GM18867 (cell line): Measurements from ENCODE around the gene PCDHB16.
"Not testable (repeated sequence)": the region's sequence is repeated elsewhere in the genome, so short reads cannot be mapped to it uniquely, and the experiment has no call there.

ENCODE experiments used
- ATAC-seq: cut with Tn5 transposase; IDR thresholded peaks from one replicate; pipeline ENCODE4 v1.9.1; 2021; ENCODE audit warnings: mild to moderate bottlenecking, moderate library complexity; ENCODE audit not compliant: unreplicated experiment

PCDHB16 gene

GRCh38 chr5:141180313-141180712, 1.9 kb upstream of the PCDHB16 start:
- no peak for ATAC-seq

DNA sequence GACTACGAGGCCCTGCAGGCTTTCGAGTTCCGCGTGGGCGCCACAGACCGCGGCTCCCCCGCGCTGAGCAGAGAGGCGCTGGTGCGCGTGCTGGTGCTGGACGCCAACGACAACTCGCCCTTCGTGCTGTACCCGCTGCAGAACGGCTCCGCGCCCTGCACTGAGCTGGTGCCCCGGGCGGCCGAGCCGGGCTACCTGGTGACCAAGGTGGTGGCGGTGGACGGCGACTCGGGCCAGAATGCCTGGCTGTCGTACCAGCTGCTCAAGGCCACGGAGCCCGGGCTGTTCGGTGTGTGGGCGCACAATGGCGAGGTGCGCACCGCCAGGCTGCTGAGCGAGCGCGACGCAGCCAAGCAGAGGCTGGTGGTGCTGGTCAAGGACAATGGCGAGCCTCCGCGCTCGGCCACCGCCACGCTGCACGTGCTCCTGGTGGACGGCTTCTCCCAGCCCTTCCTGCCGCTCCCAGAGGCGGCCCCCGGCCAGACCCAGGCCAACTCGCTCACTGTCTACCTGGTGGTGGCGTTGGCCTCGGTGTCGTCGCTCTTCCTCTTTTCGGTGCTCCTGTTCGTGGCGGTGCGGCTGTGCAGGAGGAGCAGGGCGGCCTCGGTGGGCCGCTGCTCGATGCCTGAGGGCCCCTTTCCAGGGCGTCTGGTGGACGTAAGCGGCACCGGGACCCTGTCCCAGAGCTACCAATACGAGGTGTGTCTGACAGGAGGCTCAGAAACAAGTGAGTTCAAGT, 2.1 kb downstream of the PCDHB16 start:
- ATAC-seq, result not testable (repeated sequence)

GRCh38 chr5:141186897-141187512, 4.8 kb downstream of the PCDHB16 start, which contains the start of gene PCDHB9:
Gene PCDHB9, plus strand, starts transcription at chr5:141187161. Its CDS starts 158 bp downstream, at chr5:141187319.
- ATAC-seq, result no peak

DNA sequence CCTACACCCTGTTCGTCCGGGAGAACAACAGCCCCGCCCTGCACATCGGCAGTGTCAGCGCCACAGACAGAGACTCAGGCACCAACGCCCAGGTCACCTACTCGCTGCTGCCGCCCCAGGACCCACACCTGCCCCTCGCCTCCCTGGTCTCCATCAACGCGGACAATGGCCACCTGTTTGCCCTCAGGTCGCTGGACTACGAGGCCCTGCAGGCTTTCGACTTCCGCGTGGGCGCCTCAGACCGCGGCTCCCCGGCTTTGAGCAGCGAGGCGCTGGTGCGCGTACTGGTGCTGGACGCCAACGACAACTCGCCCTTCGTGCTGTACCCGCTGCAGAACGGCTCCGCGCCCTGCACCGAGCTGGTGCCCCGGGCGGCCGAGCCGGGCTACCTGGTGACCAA, 6.5 kb downstream of the PCDHB16 start:
- not testable (repeated sequence) for ATAC-seq

GRCh38 chr5:141189131-141189530, 6.9 kb downstream of the PCDHB16 start:
- ATAC-seq, result not testable (repeated sequence)

DNA sequence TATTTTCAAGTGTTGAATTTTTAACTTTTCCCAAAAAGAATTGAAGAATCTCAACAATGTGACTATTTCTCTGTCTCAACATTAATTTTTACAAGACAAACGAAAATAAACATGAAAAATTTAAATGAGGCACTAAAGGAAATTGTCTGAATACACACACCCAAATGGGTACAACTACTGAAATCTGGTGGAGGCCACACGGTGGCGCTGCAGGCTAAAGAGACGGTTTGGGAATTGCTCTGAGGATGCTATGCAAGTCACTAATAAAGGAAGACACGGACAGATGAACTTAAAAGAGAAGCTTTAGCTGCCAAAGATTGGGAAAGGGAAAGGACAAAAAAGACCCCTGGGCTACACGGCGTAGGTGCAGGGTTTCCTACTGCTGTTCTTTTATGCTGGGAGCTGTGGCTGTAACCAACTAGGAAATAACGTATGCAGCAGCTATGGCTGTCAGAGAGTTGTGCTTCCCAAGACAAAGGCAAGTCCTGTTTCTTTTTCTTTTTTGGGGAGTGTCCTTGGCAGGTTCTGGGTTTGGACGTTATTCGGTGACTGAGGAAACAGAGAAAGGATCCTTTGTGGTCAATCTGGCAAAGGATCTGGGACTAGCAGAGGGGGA, 10.0 kb downstream of the PCDHB16 start, which contains the start of gene PCDHB10:
Gene PCDHB10 (plus strand): TSS at position 244 of the 616 bp plus-strand sequence. CDS start 200 bp downstream, at position 444.
- no peak for ATAC-seq

DNA sequence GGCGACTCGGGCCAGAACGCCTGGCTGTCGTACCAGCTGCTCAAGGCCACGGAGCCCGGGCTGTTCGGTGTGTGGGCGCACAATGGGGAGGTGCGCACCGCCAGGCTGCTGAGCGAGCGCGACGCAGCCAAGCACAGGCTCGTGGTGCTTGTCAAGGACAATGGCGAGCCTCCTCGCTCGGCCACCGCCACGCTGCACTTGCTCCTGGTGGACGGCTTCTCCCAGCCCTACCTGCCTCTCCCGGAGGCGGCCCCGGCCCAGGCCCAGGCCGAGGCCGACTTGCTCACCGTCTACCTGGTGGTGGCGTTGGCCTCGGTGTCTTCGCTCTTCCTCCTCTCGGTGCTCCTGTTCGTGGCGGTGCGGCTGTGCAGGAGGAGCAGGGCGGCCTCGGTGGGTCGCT, 12.1 kb downstream of the PCDHB16 start:
- ATAC-seq, result not testable (repeated sequence)

GRCh38 chr5:141196363-141196762, 14.2 kb downstream of the PCDHB16 start:
- no peak for ATAC-seq

- no peak for ATAC-seq
Observed at GRCh38 chr5:141199359-141200235, 17.4 kb downstream of the PCDHB16 start, which contains the start of gene PCDHB11. Gene PCDHB11, plus strand, starts transcription at chr5:141199627. Its CDS starts 148 bp downstream, at chr5:141199775.

DNA sequence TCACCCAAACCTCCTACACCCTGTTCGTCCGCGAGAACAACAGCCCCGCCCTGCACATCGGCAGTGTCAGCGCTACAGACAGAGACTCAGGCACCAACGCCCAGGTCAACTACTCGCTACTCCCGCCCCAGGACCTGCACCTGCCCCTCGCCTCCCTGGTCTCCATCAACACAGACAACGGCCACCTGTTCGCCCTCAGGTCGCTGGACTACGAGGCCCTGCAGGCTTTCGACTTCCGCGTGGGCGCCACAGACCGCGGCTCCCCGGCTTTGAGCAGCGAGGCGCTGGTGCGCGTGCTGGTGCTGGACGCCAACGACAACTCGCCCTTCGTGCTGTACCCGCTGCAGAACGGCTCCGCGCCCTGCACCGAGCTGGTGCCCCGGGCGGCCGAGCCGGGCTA, 18.9 kb downstream of the PCDHB16 start:
- ATAC-seq, result not testable (repeated sequence)

- ATAC-seq, result not testable (repeated sequence)
Observed at GRCh38 chr5:141201646-141202045, 19.5 kb downstream of the PCDHB16 start.

GRCh38 chr5:141208478-141208877, 26.3 kb downstream of the PCDHB16 start, which contains the start of gene PCDHB12:
Gene PCDHB12, plus strand, starts transcription at chr5:141208719. Its CDS starts 189 bp downstream, at chr5:141208908.
- ATAC-seq, result no peak

- not testable (repeated sequence) for ATAC-seq
Observed at GRCh38 chr5:141210281-141210680, 28.1 kb downstream of the PCDHB16 start.

DNA sequence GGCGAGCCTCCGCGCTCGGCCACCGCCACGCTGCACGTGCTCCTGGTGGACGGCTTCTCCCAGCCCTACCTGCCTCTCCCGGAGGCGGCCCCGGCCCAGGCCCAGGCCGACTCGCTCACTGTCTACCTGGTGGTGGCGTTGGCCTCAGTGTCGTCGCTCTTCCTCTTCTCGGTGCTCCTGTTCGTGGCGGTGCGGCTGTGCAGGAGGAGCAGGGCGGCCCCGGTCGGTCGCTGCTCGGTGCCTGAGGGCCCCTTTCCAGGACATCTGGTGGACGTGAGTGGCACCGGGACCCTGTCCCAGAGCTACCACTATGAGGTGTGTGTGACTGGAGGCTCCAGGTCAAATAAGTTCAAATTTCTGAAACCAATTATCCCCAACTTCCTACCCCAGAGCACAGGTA, 28.7 kb downstream of the PCDHB16 start:
- ATAC-seq, result not testable (repeated sequence)

- not testable (repeated sequence) for ATAC-seq
Observed at GRCh38 chr5:141213656-141214339, 31.6 kb downstream of the PCDHB16 start, which contains the start of gene PCDHB13. Gene PCDHB13, plus strand, starts transcription at chr5:141213919. Its CDS starts 205 bp downstream, at chr5:141214124.

GRCh38 chr5:141214583-141214982, 32.4 kb downstream of the PCDHB16 start:
- ATAC-seq, result not testable (repeated sequence)

DNA sequence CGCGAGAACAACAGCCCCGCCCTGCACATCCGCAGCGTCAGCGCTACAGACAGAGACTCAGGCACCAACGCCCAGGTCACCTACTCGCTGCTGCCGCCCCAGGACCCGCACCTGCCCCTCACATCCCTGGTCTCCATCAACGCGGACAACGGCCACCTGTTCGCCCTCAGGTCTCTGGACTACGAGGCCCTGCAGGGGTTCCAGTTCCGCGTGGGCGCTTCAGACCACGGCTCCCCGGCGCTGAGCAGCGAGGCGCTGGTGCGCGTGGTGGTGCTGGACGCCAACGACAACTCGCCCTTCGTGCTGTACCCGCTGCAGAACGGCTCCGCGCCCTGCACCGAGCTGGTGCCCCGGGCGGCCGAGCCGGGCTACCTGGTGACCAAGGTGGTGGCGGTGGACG, 33.3 kb downstream of the PCDHB16 start:
- not testable (repeated sequence) for ATAC-seq

GRCh38 chr5:141216035-141216434, 33.8 kb downstream of the PCDHB16 start:
- ATAC-seq, result not testable (repeated sequence)

GRCh38 chr5:141223112-141223783, 41.1 kb downstream of the PCDHB16 start, which contains the start of gene PCDHB14:
Gene PCDHB14, plus strand, starts transcription at chr5:141223343. Its CDS starts 163 bp downstream, at chr5:141223506.
- no peak for ATAC-seq
